ENCODE data around the gene CDK15. TPM values are rescaled to one million over a fixed set of nuclear protein-coding genes. Genes with fewer than 3 reads are reported as not detected.
"Not testable (repeated sequence)": the region's sequence is repeated elsewhere in the genome, so short reads cannot be mapped to it uniquely, and the experiment has no call there.

CDK15 gene
- total and polyA plus RNA-seq, 2 donors (not counting 1 experiment from before 2014, with no cell fraction given) = not detected

GRCh38 chr2:201842131-201842860 lies 36.0 kb downstream of the CDK15 start:
- DNase-seq (no peak), ATAC-seq (ENCODE audit: low read depth) (no peak)
- no peaks in the 10 kb centered on the region for H3K79me2 ChIP-seq (ENCODE audit: control insufficient read depth, insufficient read depth, low read length)
- H3K36me3 ChIP-seq (replicated peaks in 1 of 2; ENCODE audit: control extremely low read depth in 1 of 2, control insufficient read depth in 1 of 2, extremely low read depth in 1 of 2, insufficient read depth in 2 of 2, low read length in 1 of 2) = no peaks in the 10 kb centered on the region
- no peak overlapping the region for H3K9ac ChIP-seq (ENCODE audit: low read length)
- Mint-ChIP-seq H3K9me3 (ENCODE audit: insufficient read depth) (peaks cover 4% of the 10 kb centered on the region), H3K4me3 (no peak overlapping the region), H3K4me1 (no peaks in the 10 kb centered on the region), H3K27ac (no peak overlapping the region), H3K27me3 (peaks cover 18% of the 10 kb centered on the region)
- H3K27me3 ChIP-seq (replicated peaks in 1 of 4; ENCODE audit: control extremely low read depth in 1 of 4, control insufficient read depth in 3 of 4, insufficient read depth in 4 of 4, low read length in 3 of 4) = no peaks in the 10 kb centered on the region
- no peak overlapping the region for H3K4me2 ChIP-seq (replicated peaks; ENCODE audit: low read depth, low read length, poor library complexity, severe bottlenecking)
- H3K9me3 ChIP-seq (ENCODE audit: control extremely low read depth in 1 of 3, control insufficient read depth in 2 of 3, insufficient read depth in 1 of 3, low read length in 2 of 3) = peaks cover 0 to 2% (median 0%) of the 10 kb centered on the region in 3 donors
- no peak overlapping the region for H3K4me3 ChIP-seq (ENCODE audit: control extremely low read depth in 1 of 5, extremely low read depth in 1 of 5, insufficient read depth in 1 of 5, low read depth in 2 of 5, low read length in 4 of 5)
- no peak overlapping the region for H2AFZ ChIP-seq (ENCODE audit: insufficient read depth, low read depth, low read length, poor library complexity, severe bottlenecking)
- TF ChIP-seq CTCF (IDR thresholded peaks at IDR 0.05) = no peak
- no peak for TF ChIP-seq EZH2 (IDR thresholded peaks at IDR 0.05; ENCODE audit: borderline replicate concordance, insufficient read depth, low read depth, low read length, poor library complexity, severe bottlenecking)
- H3K27ac ChIP-seq (ENCODE audit: low read length in 2 of 2) = no peak overlapping the region
- intact Hi-C loops (cut with micrococcal nuclease) = no loop called here
- 63% methylated on average over 2 of the region's 5 CpGs for WGBS (ENCODE audit: insufficient coverage)
- no peaks in the 10 kb centered on the region for H4K20me1 ChIP-seq (ENCODE audit: control insufficient read depth, insufficient read depth, low read length, poor library complexity, severe bottlenecking)
- POLR2A ChIA-PET = no interaction called here
- CTCF ChIA-PET = no interaction called here
- H3K4me1 ChIP-seq (ENCODE audit: control insufficient read depth in 2 of 2, insufficient read depth in 2 of 2, low read length in 2 of 2) = no peaks in the 10 kb centered on the region

- intact Hi-C loops (cut with micrococcal nuclease); H3K79me2 ChIP-seq (ENCODE audit: control insufficient read depth, insufficient read depth, low read length); H3K9ac ChIP-seq (ENCODE audit: low read length); H3K27ac ChIP-seq (ENCODE audit: low read length in 2 of 2); DNase-seq; H3K9me3 ChIP-seq (ENCODE audit: control extremely low read depth in 1 of 3, control insufficient read depth in 2 of 3, insufficient read depth in 1 of 3, low read length in 2 of 3); H3K4me2 ChIP-seq (replicated peaks; ENCODE audit: low read depth, low read length, poor library complexity, severe bottlenecking); H3K4me3 Mint-ChIP-seq; H3K36me3 ChIP-seq (replicated peaks in 1 of 2; ENCODE audit: control extremely low read depth in 1 of 2, control insufficient read depth in 1 of 2, extremely low read depth in 1 of 2, insufficient read depth in 2 of 2, low read length in 1 of 2); H4K20me1 ChIP-seq (ENCODE audit: control insufficient read depth, insufficient read depth, low read length, poor library complexity, severe bottlenecking); H3K27me3 ChIP-seq (replicated peaks in 1 of 4; ENCODE audit: control extremely low read depth in 1 of 4, control insufficient read depth in 3 of 4, insufficient read depth in 4 of 4, low read length in 3 of 4); CTCF ChIA-PET; H3K9me3 Mint-ChIP-seq (ENCODE audit: insufficient read depth); H3K27ac Mint-ChIP-seq; H2AFZ ChIP-seq (ENCODE audit: insufficient read depth, low read depth, low read length, poor library complexity, severe bottlenecking); ATAC-seq (ENCODE audit: low read depth); H3K4me1 ChIP-seq (ENCODE audit: control insufficient read depth in 2 of 2, insufficient read depth in 2 of 2, low read length in 2 of 2); POLR2A ChIA-PET; H3K4me3 ChIP-seq (ENCODE audit: control extremely low read depth in 1 of 5, extremely low read depth in 1 of 5, insufficient read depth in 1 of 5, low read depth in 2 of 5, low read length in 4 of 5); H3K4me1 Mint-ChIP-seq: not testable (repeated sequence)
- H3K27me3 Mint-ChIP-seq = peaks cover 21% of the 10 kb centered on the region
- WGBS (ENCODE audit: insufficient coverage) = 80% methylated on average over 1 of the region's 2 CpGs
Observed at GRCh38 chr2:201844922-201845321, 38.6 kb downstream of the CDK15 start.

Measured in B cell (primary cell).